ENCODE data around the gene PLA2G4A.

DNA sequence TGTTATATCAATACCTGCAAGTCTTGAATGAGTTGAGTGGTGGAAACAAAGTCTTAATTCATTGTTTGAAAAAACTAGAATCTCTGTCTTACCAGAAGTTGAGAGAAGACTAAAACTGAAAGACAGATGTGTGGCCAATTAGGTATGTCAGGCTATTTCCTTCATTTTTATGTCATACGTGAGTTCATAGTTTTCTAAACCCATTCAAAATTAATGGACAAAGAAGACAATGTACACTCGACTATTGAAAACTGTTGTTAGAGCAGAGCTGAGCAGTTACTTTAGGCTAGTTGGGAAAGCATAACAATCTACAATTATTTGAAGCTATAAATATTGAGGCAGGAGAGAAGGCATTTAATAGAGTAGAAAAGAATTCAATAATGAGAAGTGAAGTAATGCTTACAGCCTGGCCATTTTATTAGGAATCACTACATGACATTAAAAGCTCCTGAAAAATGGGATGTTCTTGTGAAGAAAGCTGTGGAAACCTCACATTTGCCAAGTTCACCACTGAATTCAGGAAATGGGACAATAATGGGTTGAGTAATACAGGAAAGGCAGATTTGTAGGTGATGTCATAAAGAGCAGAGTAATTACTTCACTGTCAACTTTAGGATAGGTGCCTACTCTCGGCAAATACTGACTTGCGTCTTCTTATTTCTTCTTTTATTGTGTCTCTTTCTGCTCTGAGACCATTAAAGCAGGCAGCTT, 204.4 kb downstream of the PLA2G4A start:
- TF ChIP-seq, protein P1, sequence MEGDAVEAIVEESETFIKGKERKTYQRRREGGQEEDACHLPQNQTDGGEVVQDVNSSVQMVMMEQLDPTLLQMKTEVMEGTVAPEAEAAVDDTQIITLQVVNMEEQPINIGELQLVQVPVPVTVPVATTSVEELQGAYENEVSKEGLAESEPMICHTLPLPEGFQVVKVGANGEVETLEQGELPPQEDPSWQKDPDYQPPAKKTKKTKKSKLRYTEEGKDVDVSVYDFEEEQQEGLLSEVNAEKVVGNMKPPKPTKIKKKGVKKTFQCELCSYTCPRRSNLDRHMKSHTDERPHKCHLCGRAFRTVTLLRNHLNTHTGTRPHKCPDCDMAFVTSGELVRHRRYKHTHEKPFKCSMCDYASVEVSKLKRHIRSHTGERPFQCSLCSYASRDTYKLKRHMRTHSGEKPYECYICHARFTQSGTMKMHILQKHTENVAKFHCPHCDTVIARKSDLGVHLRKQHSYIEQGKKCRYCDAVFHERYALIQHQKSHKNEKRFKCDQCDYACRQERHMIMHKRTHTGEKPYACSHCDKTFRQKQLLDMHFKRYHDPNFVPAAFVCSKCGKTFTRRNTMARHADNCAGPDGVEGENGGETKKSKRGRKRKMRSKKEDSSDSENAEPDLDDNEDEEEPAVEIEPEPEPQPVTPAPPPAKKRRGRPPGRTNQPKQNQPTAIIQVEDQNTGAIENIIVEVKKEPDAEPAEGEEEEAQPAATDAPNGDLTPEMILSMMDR (IDR thresholded peaks at IDR 0.05) = no peak
- no peak for TF ChIP-seq EZH2 (IDR thresholded peaks at IDR 0.05; ENCODE audit: borderline replicate concordance, insufficient read depth, low read depth, low read length, poor library complexity, severe bottlenecking)

Data from B cell (primary cell).